Measurements from ENCODE around the gene TAS1R3. TPM values are rescaled to one million over a fixed set of nuclear protein-coding genes. Genes with fewer than 3 reads are reported as not detected.
A peak's percentile ranks its signal among the peaks of the same experiment; 100 is the strongest.

The TAS1R3 gene
- total and polyA plus RNA-seq, 12 donors, result 0.05 to 0.86 (median 0.56) TPM

DNA sequence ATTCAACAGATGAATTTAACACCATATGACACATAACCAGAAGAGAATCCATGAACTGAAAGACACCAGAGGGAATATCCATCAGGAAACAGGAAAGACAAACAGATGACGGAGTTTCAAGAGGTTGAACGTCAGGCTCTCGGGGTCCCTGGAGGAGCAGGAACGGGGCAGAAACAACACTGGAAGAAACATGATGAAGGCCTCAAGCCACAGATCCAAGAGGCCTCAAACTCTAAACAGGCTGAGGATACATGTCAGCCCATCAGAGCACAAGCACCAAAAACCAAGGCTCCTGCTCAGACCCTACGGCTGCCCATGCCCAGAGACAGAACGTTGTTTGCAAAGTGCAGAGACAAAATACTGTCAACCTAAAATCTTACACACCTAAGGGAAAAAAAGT, 13.7 kb upstream of the TAS1R3 start:
- peaks cover 0 to 56% of the 10 kb centered on the region in 2 donors for H3K36me3 ChIP-seq (replicated peaks in 1 of 2)
- H3K4me3 ChIP-seq, result no peak overlapping the region

DNA sequence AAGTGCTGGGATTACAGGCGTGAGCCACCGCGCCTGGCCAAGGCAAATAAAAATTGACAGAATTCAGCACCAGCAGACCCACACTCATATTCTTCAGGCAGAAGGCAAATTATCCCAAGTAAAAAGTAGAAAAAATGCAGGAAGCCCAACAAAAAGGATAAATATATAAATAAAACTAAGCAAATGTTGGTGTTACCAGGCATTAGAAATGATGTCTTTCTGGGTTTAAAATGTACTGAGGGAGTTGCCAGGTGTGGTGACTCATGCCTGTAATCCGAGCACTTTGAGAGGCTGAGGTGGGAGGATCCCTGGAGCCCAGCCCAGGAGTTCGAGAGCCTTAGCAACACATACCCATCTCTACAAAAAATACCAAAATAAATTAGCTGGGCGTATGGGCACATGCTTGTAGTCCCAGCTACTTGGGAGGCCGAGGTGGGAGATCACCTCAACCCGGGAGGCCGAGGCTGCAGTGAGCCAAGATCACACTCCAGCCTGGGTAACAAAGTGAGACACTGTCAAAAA, 12.9 kb upstream of the TAS1R3 start:
- H3K9me3 ChIP-seq (replicated peaks in 1 of 3), result no peaks in the 10 kb centered on the region
- 54 to 57% (median 56%) methylated on average over 9 of the region's 9 CpGs for WGBS, 4 donors
- DNase-seq, result peak; percentile 80 to 95 (median 92)
- H3K27me3 ChIP-seq, result no peaks in the 10 kb centered on the region
- peak overlapping the region in 3 of 5 donors; percentile 21 to 60 (median 26) for H3K27ac ChIP-seq
- intact Hi-C loops (cut with DNase I), result no loop called here
- peaks cover 14 to 25% of the 10 kb centered on the region in 2 donors for H3K4me1 ChIP-seq (replicated peaks in 1 of 2)
- H3K36me3 ChIP-seq (replicated peaks in 1 of 2), result peaks cover 0 to 48% of the 10 kb centered on the region in 2 donors
- H3K4me3 ChIP-seq, result no peak overlapping the region
- no peak for TF ChIP-seq POLR2A (IDR thresholded peaks at IDR 0.05)
- TF ChIP-seq, protein P1, sequence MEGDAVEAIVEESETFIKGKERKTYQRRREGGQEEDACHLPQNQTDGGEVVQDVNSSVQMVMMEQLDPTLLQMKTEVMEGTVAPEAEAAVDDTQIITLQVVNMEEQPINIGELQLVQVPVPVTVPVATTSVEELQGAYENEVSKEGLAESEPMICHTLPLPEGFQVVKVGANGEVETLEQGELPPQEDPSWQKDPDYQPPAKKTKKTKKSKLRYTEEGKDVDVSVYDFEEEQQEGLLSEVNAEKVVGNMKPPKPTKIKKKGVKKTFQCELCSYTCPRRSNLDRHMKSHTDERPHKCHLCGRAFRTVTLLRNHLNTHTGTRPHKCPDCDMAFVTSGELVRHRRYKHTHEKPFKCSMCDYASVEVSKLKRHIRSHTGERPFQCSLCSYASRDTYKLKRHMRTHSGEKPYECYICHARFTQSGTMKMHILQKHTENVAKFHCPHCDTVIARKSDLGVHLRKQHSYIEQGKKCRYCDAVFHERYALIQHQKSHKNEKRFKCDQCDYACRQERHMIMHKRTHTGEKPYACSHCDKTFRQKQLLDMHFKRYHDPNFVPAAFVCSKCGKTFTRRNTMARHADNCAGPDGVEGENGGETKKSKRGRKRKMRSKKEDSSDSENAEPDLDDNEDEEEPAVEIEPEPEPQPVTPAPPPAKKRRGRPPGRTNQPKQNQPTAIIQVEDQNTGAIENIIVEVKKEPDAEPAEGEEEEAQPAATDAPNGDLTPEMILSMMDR (IDR thresholded peaks at IDR 0.05), result no peak

More for the DNA sequence above, 13.7 kb upstream of the TAS1R3 start:
- WGBS, 4 donors, result 84 to 90% (median 89%) methylated on average over 6 of the region's 6 CpGs
- peak overlapping the region in 2 of 5 donors; percentile 21 to 60 for H3K27ac ChIP-seq
- no peaks in the 10 kb centered on the region for H3K27me3 ChIP-seq
- DNase-seq, result no peak
- intact Hi-C loops (cut with DNase I), result no loop called here
- H3K9me3 ChIP-seq (replicated peaks in 1 of 3), result no peaks in the 10 kb centered on the region
- peaks cover 14 to 20% of the 10 kb centered on the region in 2 donors for H3K4me1 ChIP-seq (replicated peaks in 1 of 2)
- no peak for TF ChIP-seq POLR2A (IDR thresholded peaks at IDR 0.05)
- TF ChIP-seq, protein P1 (IDR thresholded peaks at IDR 0.05), result no peak

DNA sequence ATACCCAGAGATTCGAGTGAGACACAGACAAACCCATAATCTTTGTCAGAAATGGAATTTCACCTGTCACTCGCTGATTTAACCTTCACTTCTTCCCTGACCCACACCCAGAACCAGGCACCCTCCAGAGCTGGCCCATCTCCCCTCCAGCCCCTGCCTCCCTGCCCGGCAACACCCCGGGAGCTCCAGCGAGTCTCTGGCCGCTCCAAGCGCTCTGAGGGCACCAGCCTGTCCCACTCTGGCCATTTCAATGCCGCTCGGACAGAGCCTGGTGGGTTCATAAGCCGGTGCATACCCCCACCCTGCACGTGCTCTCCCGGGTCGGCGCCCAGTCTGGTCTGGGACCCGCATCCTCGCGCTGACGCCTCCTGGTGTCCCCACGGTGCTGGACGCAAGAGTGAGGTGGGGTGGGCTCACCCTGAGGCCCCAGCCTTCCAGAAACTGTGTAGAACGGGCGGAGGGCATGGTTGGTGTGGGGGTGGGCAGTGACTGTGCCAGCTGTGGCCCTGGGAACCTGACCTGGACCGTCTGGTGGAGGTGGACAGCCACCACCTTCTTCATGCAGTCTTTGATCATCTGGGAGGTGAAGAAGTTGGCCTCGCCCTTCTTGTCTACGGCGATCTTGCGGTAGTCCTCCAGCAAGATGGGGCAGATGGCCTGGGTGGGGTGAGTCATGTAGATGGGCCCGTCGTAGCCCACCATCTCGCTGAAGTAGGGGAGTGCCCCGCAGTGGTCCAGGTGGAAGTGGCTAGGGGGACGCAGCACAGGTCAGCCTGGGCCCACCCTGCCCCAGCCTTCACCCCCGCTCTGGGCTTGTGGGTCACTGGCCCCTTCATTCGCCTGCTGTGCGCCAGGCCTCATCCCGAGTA, 12.1 kb upstream of the TAS1R3 start:
- no peaks in the 10 kb centered on the region for H3K9me3 ChIP-seq (replicated peaks in 1 of 3)
- no peak for DNase-seq
- H3K27ac ChIP-seq, result peak overlapping the region in 3 of 5 donors; percentile 26 to 62 (median 60)
- peaks cover 0 to 40% of the 10 kb centered on the region in 2 donors for H3K36me3 ChIP-seq (replicated peaks in 1 of 2)
- H3K4me1 ChIP-seq (replicated peaks in 1 of 2), result peaks cover 14 to 30% of the 10 kb centered on the region in 2 donors
- WGBS, 4 donors, result 88 to 90% (median 88%) methylated on average over 28 to 36 of the region's 36 CpGs
- H3K27me3 ChIP-seq, result no peaks in the 10 kb centered on the region
- no peak overlapping the region for H3K4me3 ChIP-seq
- TF ChIP-seq, protein P1 (IDR thresholded peaks at IDR 0.05), result no peak
- no peak for TF ChIP-seq POLR2A (IDR thresholded peaks at IDR 0.05)
- intact Hi-C loops (cut with DNase I), result no loop called here

GRCh38 chr1:1319646-1319941, 11.5 kb upstream of the TAS1R3 start:
- no peak for DNase-seq
- peaks cover 14 to 30% of the 10 kb centered on the region in 2 donors for H3K4me1 ChIP-seq (replicated peaks in 1 of 2)
- intact Hi-C loops (cut with DNase I), result no loop called here
- H3K27me3 ChIP-seq, result no peaks in the 10 kb centered on the region
- no peak overlapping the region for H3K4me3 ChIP-seq
- H3K27ac ChIP-seq, result no peak overlapping the region
- TF ChIP-seq, protein P1 (IDR thresholded peaks at IDR 0.05), result no peak
- no peak for TF ChIP-seq POLR2A (IDR thresholded peaks at IDR 0.05)
- H3K9me3 ChIP-seq (replicated peaks in 1 of 3), result no peaks in the 10 kb centered on the region
- 91 to 95% (median 92%) methylated on average over 11 to 13 of the region's 13 CpGs for WGBS, 4 donors
- H3K36me3 ChIP-seq (replicated peaks in 1 of 2), result peaks cover 0 to 34% of the 10 kb centered on the region in 2 donors

Measured in adrenal gland (tissue), 12 donors.